Neural crest cell (in vitro differentiated cells): Measurements from ENCODE around the gene SNX14. TPM values are rescaled to one million over a fixed set of nuclear protein-coding genes. Genes with fewer than 3 reads are reported as not detected.
"Not testable (repeated sequence)": the region's sequence is repeated elsewhere in the genome, so short reads cannot be mapped to it uniquely, and the experiment has no call there.

Experiments
- DNase-seq: peaks from one replicate; pipeline ENCODE4 v3.0.0; 2021; ENCODE audit warnings: low read depth, mixed read lengths, low spot score
- H3K27ac Mint-ChIP-seq: one replicate; pipeline ENCODE4 v1.8.0; 2021; ENCODE audit warnings: mild to moderate bottlenecking, mixed read lengths; ENCODE audit not compliant: unreplicated experiment
- H3K27me3 Mint-ChIP-seq: 2 replicates; pipeline ENCODE4 v1.8.0; 2021; ENCODE audit warnings: low read depth, mild to moderate bottlenecking, mixed read lengths
- H3K36me3 Mint-ChIP-seq: 2 replicates; pipeline ENCODE4 v1.8.0; 2021; ENCODE audit warnings: low read depth, mild to moderate bottlenecking, mixed read lengths
- H3K4me1 Mint-ChIP-seq: 2 replicates; pipeline ENCODE4 v1.8.0; 2021; ENCODE audit warnings: mixed read lengths
- H3K4me3 Mint-ChIP-seq: one replicate; pipeline ENCODE4 v1.8.0; 2021; ENCODE audit warnings: mild to moderate bottlenecking, mixed read lengths
- H3K9me3 Mint-ChIP-seq: 2 replicates; pipeline ENCODE4 v1.8.0; 2021; ENCODE audit warnings: mixed read lengths
- CTCF ChIP-seq: fragments of 200-600 bp; sonication (generic); conservative IDR thresholded peaks from 2 replicates; pipeline ENCODE4 v1.5.0; 2021; ENCODE audit warnings: antibody characterized with exemption, mild to moderate bottlenecking
- total RNA-seq: library from RNA; stranded (reverse); gene quantifications from 2 replicates; pipeline ENCODE4 v1.2.1, GENCODE V29; 2021

Gene SNX14
- total RNA-seq, 1 donor from 2014 or later, result 56.4 TPM

GRCh38 chr6:85569323-85569722 lies 24.3 kb downstream of the SNX14 start:
- Mint-ChIP-seq H3K4me3 (no peak overlapping the region), H3K27ac (peak overlapping the region; percentile 64)

GRCh38 chr6:85568411-85568810 lies 25.2 kb downstream of the SNX14 start:
- Mint-ChIP-seq H3K4me1 (no peaks in the 10 kb centered on the region), H3K4me3 (no peak overlapping the region), H3K9me3 (peaks cover 2% of the 10 kb centered on the region), H3K27me3 (no peaks in the 10 kb centered on the region), H3K27ac (no peak overlapping the region), H3K36me3 (peaks cover 13% of the 10 kb centered on the region)
- no peak for DNase-seq
- TF ChIP-seq CTCF, result no peak

More at GRCh38 chr6:85569323-85569722, 24.3 kb downstream of the SNX14 start:
- peaks cover under 1% of the 10 kb centered on the region for H3K9me3 Mint-ChIP-seq
- no peak for DNase-seq
- no peaks in the 10 kb centered on the region for H3K27me3 Mint-ChIP-seq
- TF ChIP-seq CTCF, result no peak
- H3K4me1 Mint-ChIP-seq, result no peaks in the 10 kb centered on the region
- peaks cover 8% of the 10 kb centered on the region for H3K36me3 Mint-ChIP-seq

GRCh38 chr6:85565736-85566135 lies 27.9 kb downstream of the SNX14 start:
- Mint-ChIP-seq H3K4me1 (no peaks in the 10 kb centered on the region), H3K27ac (no peak overlapping the region), H3K9me3 (peaks cover 2% of the 10 kb centered on the region), H3K36me3 (peaks cover 17% of the 10 kb centered on the region), H3K4me3 (no peak overlapping the region), H3K27me3 (no peaks in the 10 kb centered on the region)
- no peak for TF ChIP-seq CTCF
- DNase-seq, result no peak

- H3K27ac Mint-ChIP-seq, H3K27me3 Mint-ChIP-seq, H3K9me3 Mint-ChIP-seq, DNase-seq, H3K4me3 Mint-ChIP-seq, H3K4me1 Mint-ChIP-seq: not testable (repeated sequence)
- H3K36me3 Mint-ChIP-seq, result peaks cover 12% of the 10 kb centered on the region
These were observed 29.4 kb downstream of the SNX14 start for GRCh38 chr6:85564223-85564622.

- DNase-seq, result no peak
- H3K27ac Mint-ChIP-seq, result no peak overlapping the region
- TF ChIP-seq CTCF, result no peak
- H3K4me3 Mint-ChIP-seq, result no peak overlapping the region
- no peaks in the 10 kb centered on the region for H3K27me3 Mint-ChIP-seq
- H3K4me1 Mint-ChIP-seq, result no peaks in the 10 kb centered on the region
- peaks cover 16% of the 10 kb centered on the region for H3K36me3 Mint-ChIP-seq
- H3K9me3 Mint-ChIP-seq, result peaks cover 2% of the 10 kb centered on the region
These were observed 31.8 kb downstream of the SNX14 start for GRCh38 chr6:85561750-85562357.

GRCh38 chr6:85556992-85557668 lies 36.5 kb downstream of the SNX14 start:
- no peak for TF ChIP-seq CTCF
- no peak overlapping the region for H3K27ac Mint-ChIP-seq
- H3K4me3 Mint-ChIP-seq, result no peak overlapping the region
- peaks cover 19% of the 10 kb centered on the region for H3K36me3 Mint-ChIP-seq
- DNase-seq, result no peak
- H3K9me3 Mint-ChIP-seq, result no peaks in the 10 kb centered on the region
- H3K4me1 Mint-ChIP-seq, result peaks cover 9% of the 10 kb centered on the region
- H3K27me3 Mint-ChIP-seq, result no peaks in the 10 kb centered on the region
